Testis (tissue), 2 donors: Measurements from ENCODE around the gene DMTF1.

Experiments
- POLR2A ChIP-seq: fragments of 450-650 bp; IDR thresholded peaks from one replicate; pipeline ENCODE4 v1.6.1; 2017; ENCODE audit warnings: antibody characterized with exemption, mild to moderate bottlenecking, moderate library complexity
- TF ChIP-seq, protein P1 (sequence below), 3 experiments: fragments of 450-650 bp in 2 of 3; fragments of 200-600 bp in 1 of 3; sonication (generic) in 1 of 3; IDR thresholded peaks; one replicate each; pipeline ENCODE4 v1.5.1; 2016 to 2019; ENCODE audit warnings: antibody characterized with exemption in 3 of 3, mild to moderate bottlenecking in 2 of 3, moderate library complexity in 1 of 3

DNA sequence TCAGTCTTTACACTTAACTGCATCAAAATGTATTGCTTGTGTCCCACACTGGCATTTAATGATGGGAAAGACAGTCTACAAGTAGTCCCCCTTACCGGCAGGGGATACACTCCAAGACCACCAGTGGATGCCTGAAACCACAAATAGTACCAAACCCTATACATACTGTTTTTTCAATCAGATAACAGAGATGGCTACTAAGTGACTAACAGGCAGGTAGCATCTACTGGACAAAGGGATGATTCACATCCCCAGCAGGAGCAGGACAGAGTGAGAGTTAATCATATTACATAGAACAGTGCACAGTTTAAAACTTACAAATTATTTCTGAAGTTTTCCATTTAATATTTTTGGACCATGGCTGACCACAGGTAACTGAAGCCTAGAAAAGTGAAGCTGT lies 54.1 kb downstream of the DMTF1 start:
- TF ChIP-seq, protein P1, sequence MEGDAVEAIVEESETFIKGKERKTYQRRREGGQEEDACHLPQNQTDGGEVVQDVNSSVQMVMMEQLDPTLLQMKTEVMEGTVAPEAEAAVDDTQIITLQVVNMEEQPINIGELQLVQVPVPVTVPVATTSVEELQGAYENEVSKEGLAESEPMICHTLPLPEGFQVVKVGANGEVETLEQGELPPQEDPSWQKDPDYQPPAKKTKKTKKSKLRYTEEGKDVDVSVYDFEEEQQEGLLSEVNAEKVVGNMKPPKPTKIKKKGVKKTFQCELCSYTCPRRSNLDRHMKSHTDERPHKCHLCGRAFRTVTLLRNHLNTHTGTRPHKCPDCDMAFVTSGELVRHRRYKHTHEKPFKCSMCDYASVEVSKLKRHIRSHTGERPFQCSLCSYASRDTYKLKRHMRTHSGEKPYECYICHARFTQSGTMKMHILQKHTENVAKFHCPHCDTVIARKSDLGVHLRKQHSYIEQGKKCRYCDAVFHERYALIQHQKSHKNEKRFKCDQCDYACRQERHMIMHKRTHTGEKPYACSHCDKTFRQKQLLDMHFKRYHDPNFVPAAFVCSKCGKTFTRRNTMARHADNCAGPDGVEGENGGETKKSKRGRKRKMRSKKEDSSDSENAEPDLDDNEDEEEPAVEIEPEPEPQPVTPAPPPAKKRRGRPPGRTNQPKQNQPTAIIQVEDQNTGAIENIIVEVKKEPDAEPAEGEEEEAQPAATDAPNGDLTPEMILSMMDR (IDR thresholded peaks at IDR 0.05) = no peak
- no peak for TF ChIP-seq POLR2A
